Transverse colon (tissue), 4 donors: Measurements from ENCODE around the gene CXCR4. TPM values are rescaled to one million over a fixed set of nuclear protein-coding genes. Genes with fewer than 3 reads are reported as not detected.

Experiments used
- DNase-seq: peaks from one replicate; pipeline ENCODE4 v3.0.0-alpha.2; 2019
- H3K27ac ChIP-seq, 4 donors: fragments of 200-600 bp; sonication (generic); 2 replicates each; pipeline ENCODE4 v1.5.1; 2016 to 2018; ENCODE audit warnings: inconsistent platforms in 4 of 4
- H3K27me3 ChIP-seq: fragments of 200-600 bp; sonication (generic); 2 replicates; pipeline ENCODE4 v1.5.1; 2017; ENCODE audit warnings: inconsistent platforms
- H3K36me3 ChIP-seq, 4 donors: fragments of 200-600 bp; sonication (generic); 2 replicates each; pipeline ENCODE4 v1.5.1; 2017 to 2019; ENCODE audit warnings: inconsistent platforms in 4 of 4
- H3K4me1 ChIP-seq, 4 donors: fragments of 200-600 bp; sonication (generic); 2 replicates each; pipeline ENCODE4 v1.5.1; 2017 to 2020; ENCODE audit warnings: inconsistent platforms in 4 of 4
- H3K4me3 ChIP-seq, 4 donors: fragments of 200-600 bp; sonication (generic); 1 replicate in 1 of 4; 2 replicates in 3 of 4; pipeline versions ENCODE4 v1.5.1 to v1.6.1; 2017 to 2019; ENCODE audit warnings: inconsistent platforms in 4 of 4
- H3K9me3 ChIP-seq, 2 donors: fragments of 200-600 bp; sonication (generic); 2 replicates each; pipeline ENCODE4 v1.5.1; 2017 to 2019; ENCODE audit warnings: inconsistent platforms in 2 of 2
- CTCF ChIP-seq, 5 experiments: fragments of 200-600 bp in 3 of 5; fragments of 450-650 bp in 2 of 5; sonication (generic) in 3 of 5; IDR thresholded peaks; 1 replicate in 2 of 5; 2 replicates in 3 of 5; pipeline ENCODE4 v1.5.1; 2016 to 2017; ENCODE audit warnings: antibody characterized with exemption in 5 of 5, inconsistent platforms in 3 of 5, mild to moderate bottlenecking in 2 of 5, moderate library complexity in 1 of 5
- EP300 ChIP-seq: sonication (generic); formaldehyde crosslinking; IDR thresholded peaks from one replicate; pipeline ENCODE4 v1.6.1; 2017; ENCODE audit warnings: antibody characterized with exemption, low read depth
- POLR2A ChIP-seq: fragments of 450-650 bp; IDR thresholded peaks from one replicate; pipeline ENCODE4 v1.6.1; 2016; ENCODE audit warnings: antibody characterized with exemption, mild to moderate bottlenecking, moderate library complexity
- POLR2AphosphoS5 ChIP-seq, 3 donors: sonication (generic); formaldehyde crosslinking; IDR thresholded peaks; one replicate each; pipeline ENCODE4 v1.6.1; 2016; ENCODE audit warnings: antibody characterized with exemption in 3 of 3
- WGBS, 2 donors: methylation state at CpG; one replicate each; pipeline ENCODE4 v1.1.5; 2018; ENCODE audit warnings: low coverage in 1 of 2; 5-methylcytosine and 5-hydroxymethylcytosine counted together
- in situ Hi-C, 4 donors: fragments of 200-750 bp; cut with MboI; loops; one replicate each; pipeline versions ENCODE4 v1.15.0 to v1.15.1; 2017; ENCODE audit warnings: low sequenced_read_pairs in 3 of 4, low pct_ligation_motif_present in 1 of 4, low pct_unique_long_range_greater_than_20kb in 1 of 4
- intact Hi-C: fragments of 100-400 bp; cut with DNase I; formaldehyde crosslinking; loops from one replicate; pipeline ENCODE4 v1.15.1; 2023; ENCODE audit warnings: low total_unique reads
- total RNA-seq, 4 donors: library from RNA; depleted of rRNA; stranded (reverse); fragments of >200 nt; gene quantifications; one replicate each; pipeline ENCODE4 v1.1.0, GENCODE V29; 2016

The CXCR4 gene
- total RNA-seq, 4 donors from 2014 or later = 9.6 to 62.7 (median 27.0) TPM

GRCh38 chr2:136069773-136070172 is 48.2 kb downstream of the CXCR4 start:
- Histone ChIP-seq H3K27me3 (no peaks in the 10 kb centered on the region), H3K4me1 (no peaks in the 10 kb centered on the region), H3K4me3 (no peak overlapping the region), H3K36me3 (no peaks in the 10 kb centered on the region), H3K9me3 (no peaks in the 10 kb centered on the region), H3K27ac (no peak overlapping the region)
- in situ Hi-C loops (no loop called here), intact Hi-C loops (loop anchor here (10.0 kb wide), 1 partner anchor 155 kb away; no protein-coding TSS in a partner anchor)
- WGBS, 2 donors = 77 to 91% methylated on average over 3 of the region's 3 CpGs
- DNase-seq = no peak
- TF ChIP-seq POLR2A = no peak
- no peak for TF ChIP-seq EP300
- no peak for TF ChIP-seq CTCF (IDR thresholded peaks at IDR 0.05)
- no peak for TF ChIP-seq POLR2AphosphoS5 (IDR thresholded peaks at IDR 0.05)

GRCh38 chr2:136068581-136069227 is 49.2 kb downstream of the CXCR4 start:
- no peaks in the 10 kb centered on the region for H3K27me3 ChIP-seq
- no peak overlapping the region for H3K4me3 ChIP-seq
- TF ChIP-seq CTCF (IDR thresholded peaks at IDR 0.05) (no peak), POLR2A (no peak), POLR2AphosphoS5 (IDR thresholded peaks at IDR 0.05) (no peak), EP300 (no peak)
- intact Hi-C loops = no loop called here
- no peaks in the 10 kb centered on the region for H3K36me3 ChIP-seq
- H3K27ac ChIP-seq = no peak overlapping the region
- WGBS, 2 donors = 80 to 88% methylated on average over 4 of the region's 4 CpGs
- no peaks in the 10 kb centered on the region for H3K9me3 ChIP-seq
- no peak for DNase-seq
- no peaks in the 10 kb centered on the region for H3K4me1 ChIP-seq
- in situ Hi-C loops = no loop called here

GRCh38 chr2:136067897-136068580 is 49.9 kb downstream of the CXCR4 start:
- Histone ChIP-seq H3K4me1 (no peaks in the 10 kb centered on the region), H3K4me3 (no peak overlapping the region), H3K27me3 (no peaks in the 10 kb centered on the region), H3K36me3 (no peaks in the 10 kb centered on the region), H3K9me3 (no peaks in the 10 kb centered on the region), H3K27ac (no peak overlapping the region)
- in situ Hi-C loops = no loop called here
- 80 to 84% methylated on average over 5 to 11 of the region's 11 CpGs for WGBS, 2 donors
- no peak for DNase-seq
- no peak for TF ChIP-seq POLR2A
- TF ChIP-seq EP300 = no peak
- intact Hi-C loops = no loop called here

GRCh38 chr2:136067459-136067858 is 50.5 kb downstream of the CXCR4 start:
- in situ Hi-C loops = no loop called here
- Histone ChIP-seq H3K4me3 (no peak overlapping the region), H3K27me3 (no peaks in the 10 kb centered on the region), H3K9me3 (no peaks in the 10 kb centered on the region), H3K36me3 (no peaks in the 10 kb centered on the region), H3K27ac (no peak overlapping the region), H3K4me1 (no peaks in the 10 kb centered on the region)
- 88 to 89% methylated on average over 3 to 10 of the region's 10 CpGs for WGBS, 2 donors
- TF ChIP-seq POLR2AphosphoS5 (IDR thresholded peaks at IDR 0.05) (no peak), CTCF (IDR thresholded peaks at IDR 0.05) (no peak), EP300 (no peak), POLR2A (no peak)
- intact Hi-C loops = no loop called here
- no peak for DNase-seq
